Liver (tissue), 9 donors: ENCODE measurements around the gene NCK1. TPM values are rescaled to one million over a fixed set of nuclear protein-coding genes. Genes with fewer than 3 reads are reported as not detected.
"Not testable (repeated sequence)": the region's sequence is repeated elsewhere in the genome, so short reads cannot be mapped to it uniquely, and the experiment has no call there.

Experiments used
- DNase-seq: peaks from one replicate; pipeline ENCODE4 v3.0.0-alpha.2; 2017; ENCODE audit warnings: low spot score
- H3K27ac ChIP-seq, 2 donors: one replicate each; pipeline ENCODE4 v1.7.0; 2013; ENCODE audit warnings: inconsistent platforms in 2 of 2, low read length in 2 of 2, control low read depth in 1 of 2, low read depth in 1 of 2, mild to moderate bottlenecking in 1 of 2
- H3K27me3 ChIP-seq, 4 donors: one replicate each; pipeline versions ENCODE4 v1.6.1 to v1.7.0; 2013; ENCODE audit warnings: low read length in 3 of 4, inconsistent platforms in 1 of 4, mild to moderate bottlenecking in 1 of 4, moderate library complexity in 1 of 4; ENCODE audit not compliant: control insufficient read depth in 4 of 4, insufficient read depth in 4 of 4
- H3K36me3 ChIP-seq, 4 donors: one replicate each; pipeline versions ENCODE4 v1.6.1 to v1.7.0; 2013; ENCODE audit warnings: low read length in 3 of 4, mild to moderate bottlenecking in 3 of 4, low read depth in 1 of 4, moderate library complexity in 1 of 4; ENCODE audit not compliant: control insufficient read depth in 4 of 4, insufficient read depth in 3 of 4
- H3K4me1 ChIP-seq, 4 donors: one replicate each; pipeline versions ENCODE4 v1.6.1 to v1.7.0; 2013; ENCODE audit warnings: low read length in 3 of 4, mild to moderate bottlenecking in 3 of 4, moderate library complexity in 1 of 4; ENCODE audit not compliant: control insufficient read depth in 4 of 4, insufficient read depth in 4 of 4
- H3K4me3 ChIP-seq, 3 donors: one replicate each; pipeline versions ENCODE4 v1.6.1 to v1.7.0; 2013; ENCODE audit warnings: low read length in 3 of 3, control low read depth in 1 of 3, low read depth in 1 of 3, mild to moderate bottlenecking in 1 of 3
- H3K9ac ChIP-seq, 2 donors: one replicate each; pipeline ENCODE4 v1.7.0; 2013; ENCODE audit warnings: low read length in 2 of 2, mild to moderate bottlenecking in 2 of 2, moderate library complexity in 2 of 2, control low read depth in 1 of 2, low read depth in 1 of 2
- H3K9me3 ChIP-seq, 4 donors: one replicate each; pipeline versions ENCODE4 v1.6.1 to v1.7.0; 2013; ENCODE audit warnings: low read length in 3 of 4; ENCODE audit not compliant: control insufficient read depth in 4 of 4
- EGR1 ChIP-seq, 2 donors: IDR thresholded peaks; 2 replicates each; pipeline ENCODE4 v1.6.1; 2016 to 2018; ENCODE audit warnings: antibody characterized with exemption in 2 of 2, low read depth in 2 of 2
- FOXA2 ChIP-seq: IDR thresholded peaks from 2 replicates; pipeline ENCODE4 v1.6.1; 2016; ENCODE audit warnings: antibody characterized with exemption
- HNF4A ChIP-seq, 2 donors: conservative IDR thresholded peaks; 2 replicates each; pipeline ENCODE4 v1.6.1; 2016; ENCODE audit warnings: antibody characterized with exemption in 2 of 2, mild to moderate bottlenecking in 2 of 2
- HNF4G ChIP-seq: IDR thresholded peaks from 2 replicates; pipeline ENCODE4 v1.6.1; 2016; ENCODE audit warnings: antibody characterized with exemption
- NR2F2 ChIP-seq: IDR thresholded peaks from 2 replicates; pipeline ENCODE4 v1.6.1; 2016; ENCODE audit warnings: antibody characterized with exemption
- RXRA ChIP-seq, 2 donors: IDR thresholded peaks; 2 replicates each; pipeline ENCODE4 v1.6.1; 2017 to 2018; ENCODE audit warnings: antibody characterized with exemption in 2 of 2, mild to moderate bottlenecking in 1 of 2
- YY1 ChIP-seq: IDR thresholded peaks from 2 replicates; pipeline ENCODE4 v1.6.1; 2016; ENCODE audit warnings: antibody characterized with exemption, mild to moderate bottlenecking
- WGBS: extraction: QIAGEN DNeasy Blood & Tissue Kit; methylation state at CpG from one replicate; pipeline ENCODE4 v1.1.7; 2013; 5-methylcytosine and 5-hydroxymethylcytosine counted together
- polyA plus RNA-seq, 2 donors: library from polyadenylated mRNA; stranded (reverse) in 1 of 2; unstranded in 1 of 2; fragments of 200-250 nt in 1 of 2; fragments of >200 nt in 1 of 2; fragmentation: Nextera tagmentation in 1 of 2; extraction: Ambion mirVana in 1 of 2; gene quantifications; one replicate each; pipeline versions ENCODE4 v1.2.1 to v1.2.3, GENCODE V29; 2013 to 2015
- total RNA-seq, 2 donors: library from RNA; depleted of rRNA; stranded (reverse); fragments of >200 nt; gene quantifications; one replicate each; pipeline ENCODE4 v1.2.3, GENCODE V29; 2014
- TF ChIP-seq, protein P1 (sequence below): IDR thresholded peaks from 2 replicates; pipeline ENCODE4 v1.6.1; 2016; ENCODE audit warnings: antibody characterized with exemption
- TF ChIP-seq, protein P2 (sequence below): IDR thresholded peaks from 2 replicates; pipeline ENCODE4 v1.6.1; 2016; ENCODE audit warnings: antibody characterized with exemption, mild to moderate bottlenecking
- TF ChIP-seq, protein P3 (sequence below): IDR thresholded peaks from 2 replicates; pipeline ENCODE4 v1.6.1; 2016; ENCODE audit warnings: antibody characterized with exemption
- TF ChIP-seq, protein P4 (sequence below): fragments of 150-350 bp; IDR thresholded peaks from 2 replicates; pipeline ENCODE4 v1.5.1; 2017; ENCODE audit warnings: improper control_type of control experiment, low read depth, low read length; ENCODE audit not compliant: missing input control
- TF ChIP-seq, protein P5 (sequence below): IDR thresholded peaks from 2 replicates; pipeline ENCODE4 v1.6.1; 2016; ENCODE audit warnings: antibody characterized with exemption
- donor health status: healthy.
- donor health status: healthy.
- donor health status: healthy.
- donor health status: healthy.
- donor health status: healthy.

The NCK1 gene
- total and polyA plus RNA-seq, 4 donors: 13.7 to 35.8 (median 19.4) TPM

DNA sequence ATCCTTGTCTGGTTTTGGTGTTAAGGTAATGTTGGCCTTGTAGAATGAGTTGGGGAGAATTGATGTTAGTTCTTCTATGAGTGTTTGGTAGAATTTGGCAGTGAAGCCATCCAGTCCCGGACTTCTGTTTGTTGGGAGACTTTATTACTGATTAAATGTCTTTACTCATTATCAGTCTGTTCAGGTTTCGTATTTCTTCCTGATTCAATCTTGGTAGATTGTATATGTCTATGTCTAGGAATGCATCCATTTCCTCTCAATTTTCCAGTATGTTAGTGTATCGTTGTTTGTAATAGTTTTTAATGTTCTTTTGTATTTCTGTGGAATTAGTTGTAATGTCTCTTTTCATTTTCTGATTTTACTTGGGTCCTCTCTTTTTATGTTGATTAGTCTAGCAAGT, 39.4 kb downstream of the NCK1 start:
- TF ChIP-seq, protein P1, sequence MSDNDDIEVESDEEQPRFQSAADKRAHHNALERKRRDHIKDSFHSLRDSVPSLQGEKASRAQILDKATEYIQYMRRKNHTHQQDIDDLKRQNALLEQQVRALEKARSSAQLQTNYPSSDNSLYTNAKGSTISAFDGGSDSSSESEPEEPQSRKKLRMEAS: no peak
- TF ChIP-seq EGR1 (IDR thresholded peaks at IDR 0.05; ENCODE audit: low read depth in 2 of 2): no peak
- TF ChIP-seq HNF4G: no peak
- TF ChIP-seq, protein P2, sequence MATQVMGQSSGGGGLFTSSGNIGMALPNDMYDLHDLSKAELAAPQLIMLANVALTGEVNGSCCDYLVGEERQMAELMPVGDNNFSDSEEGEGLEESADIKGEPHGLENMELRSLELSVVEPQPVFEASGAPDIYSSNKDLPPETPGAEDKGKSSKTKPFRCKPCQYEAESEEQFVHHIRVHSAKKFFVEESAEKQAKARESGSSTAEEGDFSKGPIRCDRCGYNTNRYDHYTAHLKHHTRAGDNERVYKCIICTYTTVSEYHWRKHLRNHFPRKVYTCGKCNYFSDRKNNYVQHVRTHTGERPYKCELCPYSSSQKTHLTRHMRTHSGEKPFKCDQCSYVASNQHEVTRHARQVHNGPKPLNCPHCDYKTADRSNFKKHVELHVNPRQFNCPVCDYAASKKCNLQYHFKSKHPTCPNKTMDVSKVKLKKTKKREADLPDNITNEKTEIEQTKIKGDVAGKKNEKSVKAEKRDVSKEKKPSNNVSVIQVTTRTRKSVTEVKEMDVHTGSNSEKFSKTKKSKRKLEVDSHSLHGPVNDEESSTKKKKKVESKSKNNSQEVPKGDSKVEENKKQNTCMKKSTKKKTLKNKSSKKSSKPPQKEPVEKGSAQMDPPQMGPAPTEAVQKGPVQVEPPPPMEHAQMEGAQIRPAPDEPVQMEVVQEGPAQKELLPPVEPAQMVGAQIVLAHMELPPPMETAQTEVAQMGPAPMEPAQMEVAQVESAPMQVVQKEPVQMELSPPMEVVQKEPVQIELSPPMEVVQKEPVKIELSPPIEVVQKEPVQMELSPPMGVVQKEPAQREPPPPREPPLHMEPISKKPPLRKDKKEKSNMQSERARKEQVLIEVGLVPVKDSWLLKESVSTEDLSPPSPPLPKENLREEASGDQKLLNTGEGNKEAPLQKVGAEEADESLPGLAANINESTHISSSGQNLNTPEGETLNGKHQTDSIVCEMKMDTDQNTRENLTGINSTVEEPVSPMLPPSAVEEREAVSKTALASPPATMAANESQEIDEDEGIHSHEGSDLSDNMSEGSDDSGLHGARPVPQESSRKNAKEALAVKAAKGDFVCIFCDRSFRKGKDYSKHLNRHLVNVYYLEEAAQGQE: no peak
- TF ChIP-seq FOXA2: no peak
- TF ChIP-seq, protein P3, sequence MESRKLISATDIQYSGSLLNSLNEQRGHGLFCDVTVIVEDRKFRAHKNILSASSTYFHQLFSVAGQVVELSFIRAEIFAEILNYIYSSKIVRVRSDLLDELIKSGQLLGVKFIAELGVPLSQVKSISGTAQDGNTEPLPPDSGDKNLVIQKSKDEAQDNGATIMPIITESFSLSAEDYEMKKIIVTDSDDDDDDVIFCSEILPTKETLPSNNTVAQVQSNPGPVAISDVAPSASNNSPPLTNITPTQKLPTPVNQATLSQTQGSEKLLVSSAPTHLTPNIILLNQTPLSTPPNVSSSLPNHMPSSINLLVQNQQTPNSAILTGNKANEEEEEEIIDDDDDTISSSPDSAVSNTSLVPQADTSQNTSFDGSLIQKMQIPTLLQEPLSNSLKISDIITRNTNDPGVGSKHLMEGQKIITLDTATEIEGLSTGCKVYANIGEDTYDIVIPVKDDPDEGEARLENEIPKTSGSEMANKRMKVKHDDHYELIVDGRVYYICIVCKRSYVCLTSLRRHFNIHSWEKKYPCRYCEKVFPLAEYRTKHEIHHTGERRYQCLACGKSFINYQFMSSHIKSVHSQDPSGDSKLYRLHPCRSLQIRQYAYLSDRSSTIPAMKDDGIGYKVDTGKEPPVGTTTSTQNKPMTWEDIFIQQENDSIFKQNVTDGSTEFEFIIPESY: no peak
- no peak for TF ChIP-seq RXRA (IDR thresholded peaks at IDR 0.05)
- no peak for TF ChIP-seq YY1
- TF ChIP-seq NR2F2: no peak
- TF ChIP-seq HNF4A (conservative IDR thresholded peaks at IDR 0.05): no peak
- TF ChIP-seq, protein P4, sequence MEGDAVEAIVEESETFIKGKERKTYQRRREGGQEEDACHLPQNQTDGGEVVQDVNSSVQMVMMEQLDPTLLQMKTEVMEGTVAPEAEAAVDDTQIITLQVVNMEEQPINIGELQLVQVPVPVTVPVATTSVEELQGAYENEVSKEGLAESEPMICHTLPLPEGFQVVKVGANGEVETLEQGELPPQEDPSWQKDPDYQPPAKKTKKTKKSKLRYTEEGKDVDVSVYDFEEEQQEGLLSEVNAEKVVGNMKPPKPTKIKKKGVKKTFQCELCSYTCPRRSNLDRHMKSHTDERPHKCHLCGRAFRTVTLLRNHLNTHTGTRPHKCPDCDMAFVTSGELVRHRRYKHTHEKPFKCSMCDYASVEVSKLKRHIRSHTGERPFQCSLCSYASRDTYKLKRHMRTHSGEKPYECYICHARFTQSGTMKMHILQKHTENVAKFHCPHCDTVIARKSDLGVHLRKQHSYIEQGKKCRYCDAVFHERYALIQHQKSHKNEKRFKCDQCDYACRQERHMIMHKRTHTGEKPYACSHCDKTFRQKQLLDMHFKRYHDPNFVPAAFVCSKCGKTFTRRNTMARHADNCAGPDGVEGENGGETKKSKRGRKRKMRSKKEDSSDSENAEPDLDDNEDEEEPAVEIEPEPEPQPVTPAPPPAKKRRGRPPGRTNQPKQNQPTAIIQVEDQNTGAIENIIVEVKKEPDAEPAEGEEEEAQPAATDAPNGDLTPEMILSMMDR: no peak
- TF ChIP-seq, protein P5, sequence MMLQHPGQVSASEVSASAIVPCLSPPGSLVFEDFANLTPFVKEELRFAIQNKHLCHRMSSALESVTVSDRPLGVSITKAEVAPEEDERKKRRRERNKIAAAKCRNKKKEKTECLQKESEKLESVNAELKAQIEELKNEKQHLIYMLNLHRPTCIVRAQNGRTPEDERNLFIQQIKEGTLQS: no peak
- DNase-seq: no peak
- H3K27ac ChIP-seq: no peak overlapping the region
- 73% methylated on average over 3 of the region's 3 CpGs for WGBS
- H3K4me1 ChIP-seq: peaks cover 0 to 4% (median 2%) of the 10 kb centered on the region in 4 donors
- H3K4me3 ChIP-seq: no peak overlapping the region
- no peaks in the 10 kb centered on the region for H3K27me3 ChIP-seq
- peaks cover 0 to 1% (median 0%) of the 10 kb centered on the region in 4 donors for H3K9me3 ChIP-seq
- no peak overlapping the region for H3K9ac ChIP-seq
- no peaks in the 10 kb centered on the region for H3K36me3 ChIP-seq

DNA sequence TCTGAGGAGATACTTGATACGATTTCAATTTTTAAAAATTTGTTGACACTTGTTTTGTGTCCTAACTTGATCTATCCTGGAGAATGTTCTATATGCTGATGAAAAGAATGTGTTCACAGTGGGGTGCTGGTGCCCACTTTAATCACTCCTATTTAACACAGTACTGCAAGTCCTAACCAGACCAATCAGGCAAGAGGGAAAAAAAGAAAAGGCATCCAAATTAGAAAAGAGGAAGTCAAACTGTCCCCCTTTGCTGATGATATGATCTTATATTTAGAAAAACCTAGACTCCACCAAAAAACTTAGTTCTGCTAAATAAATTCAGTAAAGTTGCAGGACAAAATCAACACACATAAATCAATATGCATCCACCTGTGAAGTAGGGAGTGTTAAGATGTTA, 40.5 kb downstream of the NCK1 start:
- WGBS: 92% methylated on average over 1 of the region's 1 CpG
- not testable (repeated sequence) for H3K4me1 ChIP-seq

More for the DNA sequence above, 40.5 kb downstream of the NCK1 start:
- not testable (repeated sequence) for H3K36me3 ChIP-seq, H3K27ac ChIP-seq, H3K27me3 ChIP-seq, H3K9me3 ChIP-seq, DNase-seq, H3K4me3 ChIP-seq, H3K9ac ChIP-seq
